GM19043 (cell line): ENCODE results near the gene CKB.

Experiments
- ATAC-seq: cut with Tn5 transposase; IDR thresholded peaks from one replicate; pipeline ENCODE4 v1.9.1; 2021; ENCODE audit warnings: low read depth; ENCODE audit not compliant: unreplicated experiment

CKB gene

DNA sequence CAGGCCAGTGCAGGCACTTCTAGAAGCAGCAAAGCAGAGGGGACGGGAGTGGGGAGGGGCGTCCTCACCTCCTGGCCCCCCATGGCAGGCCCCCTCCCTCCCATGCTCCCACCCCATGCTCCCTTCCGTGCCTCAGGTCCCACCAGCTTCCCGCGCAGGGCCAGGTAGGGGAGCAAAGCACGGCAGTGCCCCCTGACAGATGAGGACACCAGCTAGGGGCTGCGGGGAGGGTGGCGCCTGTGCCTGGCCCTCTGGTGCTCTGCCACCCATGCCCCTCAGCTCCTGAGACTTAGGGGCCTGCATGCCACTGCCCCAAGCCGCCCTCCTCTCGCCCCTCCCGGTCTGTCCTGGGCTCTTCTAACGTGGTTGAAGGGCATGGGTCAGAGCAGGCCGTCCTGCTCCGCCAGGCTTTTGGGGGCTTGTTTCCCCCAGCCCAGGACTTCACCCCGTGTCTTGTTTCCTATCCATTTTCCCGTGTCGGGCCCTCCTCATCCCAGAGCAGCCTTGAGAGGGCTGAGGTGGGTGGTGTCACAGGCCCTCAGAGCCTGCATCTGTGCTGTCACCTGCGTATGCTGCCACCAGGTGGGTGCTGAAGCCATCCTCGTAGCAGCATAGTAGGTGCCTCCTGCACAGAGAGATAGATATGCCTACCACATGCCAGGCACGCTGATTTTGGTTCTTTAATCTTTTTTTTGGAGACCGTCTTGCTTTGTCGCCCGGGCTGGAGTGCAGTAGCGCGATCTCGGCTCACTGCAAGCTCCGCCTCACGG, 16.6 kb upstream of the CKB start:
- ATAC-seq = no peak

GRCh38 chr14:103538291-103539055, 15.8 kb upstream of the CKB start:
- ATAC-seq = no peak

GRCh38 chr14:103537175-103537990, 14.8 kb upstream of the CKB start:
- no peak for ATAC-seq

- ATAC-seq = no peak
These were observed 14.1 kb upstream of the CKB start for GRCh38 chr14:103536693-103537092.

GRCh38 chr14:103535891-103536565, 13.4 kb upstream of the CKB start:
- ATAC-seq = no peak

- no peak for ATAC-seq
These were observed 12.7 kb upstream of the CKB start for GRCh38 chr14:103535081-103535890.

DNA sequence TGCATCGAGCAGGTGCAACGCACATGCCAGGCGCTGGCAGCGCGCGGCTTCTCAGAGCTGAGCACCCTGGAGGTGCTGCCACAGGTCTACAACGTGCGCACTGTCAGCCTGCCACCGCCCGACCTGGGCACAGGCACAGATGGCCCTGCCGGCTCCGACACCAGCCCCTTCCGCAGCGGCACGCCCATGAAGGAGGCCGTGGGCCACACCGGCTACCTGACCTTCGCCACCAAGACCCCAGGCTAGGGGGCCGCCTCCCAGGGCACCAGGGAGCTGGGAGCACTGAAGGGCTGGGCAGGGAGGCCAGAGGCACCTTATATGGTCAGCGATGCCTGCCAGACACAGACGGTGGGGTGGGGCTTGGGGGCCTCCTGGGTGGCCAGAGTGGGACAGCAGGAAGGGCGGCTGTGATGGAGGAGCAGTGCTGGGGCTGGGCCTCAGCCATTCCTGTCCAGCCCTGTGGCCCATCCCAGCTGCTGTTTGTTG, 12.0 kb upstream of the CKB start:
- no peak for ATAC-seq

- no peak for ATAC-seq
These were observed 11.5 kb upstream of the CKB start for GRCh38 chr14:103533999-103534575.

DNA sequence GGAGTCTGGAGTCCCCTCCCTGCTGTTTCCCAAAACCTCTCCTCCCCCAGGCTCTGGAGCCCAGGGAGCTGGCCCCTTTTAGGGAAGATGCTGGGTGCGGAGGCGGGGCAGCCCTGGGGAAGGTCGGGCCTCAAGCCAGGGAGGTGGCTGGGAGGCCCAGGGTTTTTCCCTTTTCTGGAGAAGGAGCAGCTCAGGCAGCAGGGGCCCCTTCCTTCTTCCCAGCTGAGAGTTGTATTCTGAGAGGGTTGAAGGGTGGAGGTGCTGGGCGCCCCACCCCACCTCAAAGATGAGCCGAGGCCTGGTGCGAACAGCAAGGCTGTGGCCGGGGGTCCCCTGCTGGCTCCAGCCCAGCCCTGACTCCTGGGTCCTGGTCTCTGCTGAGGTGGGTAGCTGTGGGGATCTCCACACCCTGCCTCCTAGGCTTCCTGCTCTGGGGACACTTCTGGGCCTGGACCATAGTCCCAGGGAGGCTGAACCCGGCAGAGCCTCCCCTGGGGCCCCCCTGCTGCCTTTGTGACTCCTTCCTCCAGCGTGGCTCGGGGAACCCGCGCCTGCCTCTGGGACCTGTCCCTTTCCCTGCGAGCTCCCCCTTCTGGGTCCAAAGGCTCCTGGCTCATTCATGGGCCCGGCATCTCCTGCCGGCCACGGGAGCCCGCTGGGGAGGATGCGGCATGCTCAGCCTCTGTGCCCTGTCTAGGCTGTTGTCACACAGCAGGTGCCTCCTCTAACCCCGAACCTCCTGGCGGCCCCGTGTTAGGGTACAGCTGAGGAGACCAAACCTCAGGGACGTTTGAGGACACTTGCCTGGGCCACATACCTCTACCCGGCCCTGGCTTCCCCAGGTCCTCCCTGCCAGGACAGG, 10.7 kb upstream of the CKB start:
- ATAC-seq = no peak

DNA sequence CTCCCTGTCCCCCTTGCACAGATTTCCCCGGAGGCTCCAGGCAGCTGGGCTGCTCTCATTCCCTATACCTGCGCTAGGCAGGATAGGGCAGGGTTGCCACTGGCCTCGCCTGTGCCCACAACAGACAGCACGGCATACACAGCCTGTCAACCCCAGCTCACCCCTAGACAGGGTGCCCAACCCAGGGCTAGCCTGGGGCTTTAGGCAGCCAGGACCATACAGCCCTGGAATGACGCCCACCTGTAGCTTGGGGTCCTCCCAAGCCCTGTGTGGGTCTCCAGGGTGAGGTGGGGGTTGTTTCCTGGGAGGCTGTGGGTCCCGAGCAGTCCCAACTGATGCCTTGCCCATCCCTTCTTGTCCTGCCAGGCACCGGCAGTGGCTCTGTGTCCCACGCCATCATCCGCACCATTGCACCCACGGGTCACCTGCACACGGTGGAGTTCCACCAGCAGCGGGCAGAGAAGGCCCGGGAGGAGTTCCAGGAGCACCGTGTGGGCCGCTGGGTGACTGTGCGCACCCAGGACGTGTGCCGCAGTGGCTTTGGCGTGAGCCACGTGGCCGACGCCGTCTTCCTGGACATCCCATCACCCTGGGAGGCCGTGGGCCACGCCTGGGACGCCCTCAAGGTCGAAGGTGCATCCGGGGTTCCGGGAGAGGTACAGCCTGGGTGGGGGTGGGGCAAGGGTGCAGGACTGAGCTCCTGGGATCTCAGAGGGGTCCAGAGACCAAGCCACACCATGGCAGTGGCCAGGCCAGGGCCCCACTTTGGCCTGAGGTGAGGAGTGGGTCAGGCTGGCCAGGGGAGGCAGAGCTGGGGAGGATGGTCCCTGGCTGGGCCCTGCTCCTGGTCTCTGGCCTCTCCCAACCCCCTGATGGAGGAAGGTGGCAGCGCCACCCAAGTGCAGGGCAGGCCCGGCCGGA, 9.8 kb upstream of the CKB start:
- no peak for ATAC-seq

- ATAC-seq = no peak
These were observed 9.0 kb upstream of the CKB start for GRCh38 chr14:103531421-103532215.

GRCh38 chr14:103530831-103531230, 8.2 kb upstream of the CKB start:
- ATAC-seq = no peak

- ATAC-seq = no peak
These were observed 7.8 kb upstream of the CKB start for GRCh38 chr14:103530390-103530789.

DNA sequence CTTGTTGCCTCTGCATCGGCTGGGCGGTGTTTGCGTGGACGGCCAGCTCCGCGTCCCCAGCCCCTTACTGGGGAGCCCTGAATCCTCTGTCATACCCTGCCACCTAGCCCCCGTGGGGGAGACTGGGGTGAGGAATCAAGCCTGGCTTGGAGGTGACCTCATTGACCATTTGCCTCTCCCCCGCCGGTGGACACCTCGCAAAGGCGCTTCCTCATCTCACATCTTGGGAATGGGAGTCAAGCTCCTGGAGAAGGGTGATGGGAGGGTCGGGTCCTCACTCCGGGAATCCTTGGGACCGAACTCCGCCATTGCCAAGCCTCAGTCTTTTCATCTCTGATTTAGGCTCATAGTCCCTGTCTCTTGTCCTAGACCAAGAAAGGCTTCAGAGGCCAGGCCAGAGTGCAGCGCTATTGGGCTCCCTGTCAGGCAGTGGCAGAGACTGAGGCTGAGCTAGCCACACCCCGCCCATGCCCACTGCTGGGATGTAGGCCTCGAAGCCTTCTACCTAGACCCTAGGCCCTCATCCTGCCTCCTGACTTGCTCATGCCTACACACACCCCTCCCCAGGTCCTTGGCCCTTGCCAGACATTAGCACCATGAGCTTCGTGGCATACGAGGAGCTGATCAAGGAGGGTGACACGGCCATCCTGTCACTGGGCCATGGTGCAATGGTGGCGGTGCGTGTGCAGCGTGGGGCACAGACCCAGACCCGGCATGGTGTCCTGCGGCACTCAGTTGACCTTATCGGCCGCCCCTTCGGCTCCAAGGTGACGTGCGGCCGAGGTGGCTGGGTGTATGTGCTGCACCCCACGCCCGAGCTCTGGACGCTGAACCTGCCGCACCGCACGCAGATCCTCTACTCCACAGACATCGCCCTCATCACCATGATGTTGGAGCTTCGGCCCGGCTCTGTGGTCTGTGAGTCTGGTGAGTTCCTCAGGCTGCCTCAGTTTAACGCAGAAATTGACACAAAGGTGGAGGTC, 7.0 kb upstream of the CKB start:
- ATAC-seq = no peak

DNA sequence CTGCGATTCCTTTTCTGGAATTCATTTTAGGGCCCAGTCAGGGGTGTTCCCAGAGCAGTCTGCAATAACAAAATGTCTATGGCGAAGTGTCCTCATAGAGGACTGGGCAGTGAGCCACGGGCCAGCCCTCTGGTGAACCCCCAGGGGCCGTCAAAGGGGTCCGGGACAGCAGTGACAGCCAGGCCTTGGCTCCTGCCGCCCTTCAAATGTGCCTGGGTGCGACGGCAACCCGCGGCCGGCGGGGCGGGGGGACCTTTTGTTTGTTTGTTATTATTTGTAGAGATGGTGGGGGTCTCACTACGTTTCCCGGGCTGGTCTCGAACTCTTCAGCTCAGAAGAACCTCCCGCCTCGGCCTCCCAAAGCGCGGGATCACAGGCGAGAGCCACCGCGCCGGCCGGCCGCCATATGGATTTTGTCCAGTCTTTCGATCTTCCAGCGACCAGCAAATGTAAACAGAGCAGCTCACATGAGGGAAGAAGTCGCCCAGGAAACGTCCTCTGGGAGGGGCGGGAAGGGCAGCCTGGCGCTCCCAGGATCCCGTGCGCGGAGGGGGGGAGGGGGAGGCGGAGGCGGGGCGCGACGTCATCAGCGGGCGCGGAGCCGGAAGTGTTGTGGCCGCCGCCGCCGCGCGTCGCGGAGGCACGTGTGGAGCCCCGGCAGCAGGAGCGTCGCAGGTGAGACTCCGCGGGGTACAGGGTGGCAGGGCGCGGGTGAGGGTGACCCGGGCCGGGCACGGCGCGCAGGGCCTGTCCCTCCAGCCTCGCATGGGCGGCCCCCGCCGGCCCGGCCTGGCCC, 6.2 kb upstream of the CKB start, which contains the start of gene TRMT61A:
Gene TRMT61A (plus strand): TSS at position 610 of the 796 bp plus-strand sequence. CDS start 783 bp downstream, outside the sequence.
- ATAC-seq = no peak
